ENCODE measurements around the gene BORCS5.

Gene BORCS5

GRCh38 chr12:12480074-12480473 lies 123.2 kb downstream of the BORCS5 start:
- TF ChIP-seq SIN3A (IDR thresholded peaks at IDR 0.05; ENCODE audit: borderline replicate concordance, insufficient read depth, low read length) = no peak
- TF ChIP-seq POLR2AphosphoS5 (IDR thresholded peaks at IDR 0.05; ENCODE audit: low read depth, low read length) = no peak
- no peak for TF ChIP-seq FOXP2 (optimal IDR thresholded peaks at IDR 0.05; ENCODE audit: borderline replicate concordance, extremely low read depth, extremely low read length, insufficient read depth)
- TF ChIP-seq REST (IDR thresholded peaks at IDR 0.05; ENCODE audit: insufficient read depth in 1 of 2, low read depth in 2 of 2, low read length in 2 of 2) = no peak
- TF ChIP-seq TAF1 (IDR thresholded peaks at IDR 0.05; ENCODE audit: borderline replicate concordance, insufficient read depth, low read length) = no peak

- TF ChIP-seq POLR2AphosphoS5 (IDR thresholded peaks at IDR 0.05; ENCODE audit: low read depth, low read length) (no peak), FOXP2 (optimal IDR thresholded peaks at IDR 0.05; ENCODE audit: borderline replicate concordance, extremely low read depth, extremely low read length, insufficient read depth) (no peak), REST (IDR thresholded peaks at IDR 0.05; ENCODE audit: insufficient read depth in 1 of 2, low read depth in 2 of 2, low read length in 2 of 2) (no peak), TAF1 (IDR thresholded peaks at IDR 0.05; ENCODE audit: borderline replicate concordance, insufficient read depth, low read length) (no peak), SIN3A (IDR thresholded peaks at IDR 0.05; ENCODE audit: borderline replicate concordance, insufficient read depth, low read length) (no peak)
Measured at GRCh38 chr12:12481631-12482030, 124.8 kb downstream of the BORCS5 start.

GRCh38 chr12:12482150-12482761 lies 125.4 kb downstream of the BORCS5 start:
- no peak for TF ChIP-seq REST (IDR thresholded peaks at IDR 0.05; ENCODE audit: insufficient read depth in 1 of 2, low read depth in 2 of 2, low read length in 2 of 2)
- TF ChIP-seq POLR2AphosphoS5 (IDR thresholded peaks at IDR 0.05; ENCODE audit: low read depth, low read length) = no peak
- TF ChIP-seq SIN3A (IDR thresholded peaks at IDR 0.05; ENCODE audit: borderline replicate concordance, insufficient read depth, low read length) = no peak
- no peak for TF ChIP-seq FOXP2 (optimal IDR thresholded peaks at IDR 0.05; ENCODE audit: borderline replicate concordance, extremely low read depth, extremely low read length, insufficient read depth)
- no peak for TF ChIP-seq TAF1 (IDR thresholded peaks at IDR 0.05; ENCODE audit: borderline replicate concordance, insufficient read depth, low read length)

GRCh38 chr12:12482959-12483358 lies 126.1 kb downstream of the BORCS5 start:
- TF ChIP-seq SIN3A (IDR thresholded peaks at IDR 0.05; ENCODE audit: borderline replicate concordance, insufficient read depth, low read length) = no peak
- no peak for TF ChIP-seq REST (IDR thresholded peaks at IDR 0.05; ENCODE audit: insufficient read depth in 1 of 2, low read depth in 2 of 2, low read length in 2 of 2)

- TF ChIP-seq REST (IDR thresholded peaks at IDR 0.05; ENCODE audit: insufficient read depth in 1 of 2, low read depth in 2 of 2, low read length in 2 of 2) (no peak), FOXP2 (optimal IDR thresholded peaks at IDR 0.05; ENCODE audit: borderline replicate concordance, extremely low read depth, extremely low read length, insufficient read depth) (no peak), TAF1 (IDR thresholded peaks at IDR 0.05; ENCODE audit: borderline replicate concordance, insufficient read depth, low read length) (no peak), POLR2AphosphoS5 (IDR thresholded peaks at IDR 0.05; ENCODE audit: low read depth, low read length) (no peak), SIN3A (IDR thresholded peaks at IDR 0.05; ENCODE audit: borderline replicate concordance, insufficient read depth, low read length) (no peak)
Measured at GRCh38 chr12:12483438-12483837, 126.6 kb downstream of the BORCS5 start.

Data from PFSK-1 (cell line).